Measurements from ENCODE around the gene CDC14B. TPM values are rescaled to one million over a fixed set of nuclear protein-coding genes. Genes with fewer than 3 reads are reported as not detected.

The CDC14B gene
- total RNA-seq, 1 experiment from 2014 or later: 28.4 TPM

DNA sequence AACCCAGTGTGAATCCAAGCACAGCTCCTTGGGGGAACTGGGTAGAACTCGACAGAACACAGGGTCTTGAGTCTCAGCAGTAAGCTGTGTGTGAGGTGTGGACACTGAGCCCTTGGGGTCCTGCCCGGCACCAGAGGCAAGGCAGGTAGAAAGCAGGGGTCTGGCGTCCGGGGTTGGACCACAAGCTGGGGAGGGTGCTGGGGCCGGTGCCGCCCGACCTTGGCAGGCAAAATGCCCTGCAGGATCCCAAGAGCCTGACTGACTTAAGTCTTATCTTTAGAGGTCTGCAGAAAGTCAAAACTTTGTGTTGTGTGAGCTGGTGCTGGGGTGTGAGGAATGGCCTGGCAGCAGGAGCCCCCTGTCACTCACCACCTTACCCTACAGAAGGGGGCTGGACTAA is 120.4 kb downstream of the CDC14B start:
- H3K36me3 Mint-ChIP-seq (ENCODE audit: insufficient read depth in 1 of 3, low read depth in 3 of 3): peaks cover 0 to 3% (median 2%) of the 10 kb centered on the region in 3 experiments; a peak in 3 of 7 replicates
- peaks cover 40 to 41% of the 10 kb centered on the region in 2 experiments for H3K4me1 Mint-ChIP-seq
- H4K5ac ChIP-seq (ENCODE audit: insufficient read length, low read depth, low read length): no peak overlapping the region
- no peak overlapping the region for H3K9ac ChIP-seq (ENCODE audit: extremely low read depth, insufficient read length, low read length)
- H3K27me3 Mint-ChIP-seq (ENCODE audit: low read depth): no peaks in the 10 kb centered on the region
- no peak overlapping the region for H4K8ac ChIP-seq (replicated peaks; ENCODE audit: insufficient read length, low read depth, low read length)
- no peak overlapping the region for H2AFZ ChIP-seq (ENCODE audit: low read length)
- no peak overlapping the region for H3K4me2 ChIP-seq (ENCODE audit: insufficient read depth, insufficient read length, low read length)
- no peak overlapping the region for H3K4me3 Mint-ChIP-seq
- no peaks in the 10 kb centered on the region for H3K9me3 Mint-ChIP-seq
- H3K14ac ChIP-seq (ENCODE audit: insufficient read depth, low read length): no peak overlapping the region
- H3K23ac ChIP-seq (ENCODE audit: insufficient read length, low read depth, low read length): no peak overlapping the region
- no peak overlapping the region for H2BK12ac ChIP-seq (ENCODE audit: insufficient read length, low read depth, low read length)
- H3K23me2 ChIP-seq (ENCODE audit: insufficient read length, low read depth, low read length, poor library complexity, severe bottlenecking): no peaks in the 10 kb centered on the region
- H3K79me2 ChIP-seq (ENCODE audit: insufficient read depth, low read length): no peaks in the 10 kb centered on the region
- H3K9me3 ChIP-seq (ENCODE audit: control insufficient read depth, low read depth, low read length): no peaks in the 10 kb centered on the region
- H4K91ac ChIP-seq (ENCODE audit: insufficient read length, low read depth, low read length): no peak overlapping the region
- peaks cover 2% of the 10 kb centered on the region for H3K4me1 ChIP-seq (ENCODE audit: insufficient read depth, low read length)
- H2BK20ac ChIP-seq (ENCODE audit: low read depth, low read length, poor library complexity, severe bottlenecking): no peak overlapping the region
- DNase-seq: no peak
- H4K20me1 ChIP-seq (ENCODE audit: control insufficient read depth, insufficient read depth, insufficient read length): no peaks in the 10 kb centered on the region
- no peaks in the 10 kb centered on the region for H3K79me1 ChIP-seq (ENCODE audit: insufficient read depth, low read depth, low read length, poor library complexity, severe bottlenecking)
- no peak overlapping the region for H2AK5ac ChIP-seq (ENCODE audit: insufficient read length, low read length)
- no peak overlapping the region for H2BK5ac ChIP-seq (ENCODE audit: insufficient read length, low read length)
- no peak overlapping the region for H2BK15ac ChIP-seq (ENCODE audit: low read depth, low read length)
- no CpG with 5 or more reads among the region's 7 CpGs for WGBS (ENCODE audit: extremely low coverage, insufficient read length, low lambda C conversion rate)
- no peak for TF ChIP-seq CTCF (conservative IDR thresholded peaks at IDR 0.05)
- H3K4ac ChIP-seq (ENCODE audit: low read depth, low read length): no peak overlapping the region
- H3K56ac ChIP-seq (ENCODE audit: insufficient read length, low read depth, low read length): no peak overlapping the region
- no peak overlapping the region for H3K27ac ChIP-seq (ENCODE audit: insufficient read length, low read depth, low read length)
- peak overlapping the region; percentile 32 to 94 (median 82); a peak in 3 of 7 replicates for H3K27ac Mint-ChIP-seq
- no peak overlapping the region for H2BK120ac ChIP-seq (ENCODE audit: low read depth, low read length, poor library complexity, severe bottlenecking)
- no peaks in the 10 kb centered on the region for H3K27me3 ChIP-seq (ENCODE audit: insufficient read depth, low read length)
- no peak overlapping the region for H3T11ph ChIP-seq (ENCODE audit: low read length)
- no peak overlapping the region for H3K18ac ChIP-seq (ENCODE audit: insufficient read length, low read depth, low read length)
